Measurements from ENCODE around the gene CCT6A. TPM values are rescaled to one million over a fixed set of nuclear protein-coding genes. Genes with fewer than 3 reads are reported as not detected.

The CCT6A gene
- total and polyA plus RNA-seq, 2 of the 4 experiments (the other 2 are of a cell fraction): 135 to 265 TPM

DNA sequence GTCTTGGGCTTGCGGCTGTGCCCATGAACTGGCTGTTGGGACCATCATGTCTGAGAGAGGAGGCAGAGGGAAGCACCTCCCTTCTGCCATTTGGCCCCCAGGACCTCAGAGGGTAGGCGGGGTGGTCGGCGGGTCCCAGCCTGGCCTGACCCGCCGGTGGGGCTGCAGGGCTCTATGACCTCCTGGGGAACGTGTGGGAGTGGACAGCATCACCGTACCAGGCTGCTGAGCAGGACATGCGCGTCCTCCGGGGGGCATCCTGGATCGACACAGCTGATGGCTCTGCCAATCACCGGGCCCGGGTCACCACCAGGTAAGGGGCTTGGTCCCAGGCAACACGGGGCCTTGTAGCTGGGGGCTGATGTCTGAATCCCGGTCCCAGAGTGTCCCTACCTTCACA, 26.6 kb downstream of the CCT6A start:
- Histone ChIP-seq H3K14ac (replicated peaks; ENCODE audit: low read depth, low read length) (no peak overlapping the region), H3K23ac (ENCODE audit: low read depth, low read length) (no peak overlapping the region), H3K4ac (ENCODE audit: low read depth, low read length) (no peak overlapping the region), H2BK120ac (ENCODE audit: low read depth, low read length) (no peak overlapping the region), H3K79me1 (ENCODE audit: low read depth in 1 of 2, low read length in 2 of 2) (0 out of 4 replicates have a peak, but pooled peaks cover 0 to under 1% of the 10 kb centered on the region in 2 experiments), H2BK15ac (ENCODE audit: low read depth, low read length) (no peak overlapping the region), H3K56ac (ENCODE audit: extremely low read depth, insufficient read depth, low read length) (no peak overlapping the region), H4K20me1 (ENCODE audit: insufficient read depth, low read length) (no peaks in the 10 kb centered on the region), H3K27me3 (ENCODE audit: control insufficient read depth, insufficient read depth, low read length) (no peaks in the 10 kb centered on the region), H4K91ac (ENCODE audit: insufficient read depth, low read depth, low read length) (no peak overlapping the region), H2BK5ac (ENCODE audit: low read depth, low read length, poor library complexity, severe bottlenecking) (no peak overlapping the region), H3K4me1 (ENCODE audit: control insufficient read depth, insufficient read depth, low read length) (peaks cover 11% of the 10 kb centered on the region), H3K36me3 (ENCODE audit: control insufficient read depth, insufficient read depth, low read length) (peaks cover 23% of the 10 kb centered on the region; the same call in 1 of the 2 replicates), H2AK5ac (ENCODE audit: low read depth, low read length) (no peak overlapping the region), H4K8ac (ENCODE audit: low read depth in 2 of 2, low read length in 2 of 2) (no peak overlapping the region), H4K5ac (ENCODE audit: low read depth, low read length) (no peak overlapping the region), H3K27ac (ENCODE audit: insufficient read depth, low read length) (no peak overlapping the region), H3K18ac (ENCODE audit: low read depth, low read length) (no peak overlapping the region), H3K9me1 (ENCODE audit: insufficient read depth, low read length) (0 out of 2 replicates have a peak, but pooled peaks cover under 1% of the 10 kb centered on the region), H3K4me3 (ENCODE audit: insufficient read depth, low read depth, low read length) (no peak overlapping the region), H2AK9ac (replicated peaks; ENCODE audit: low read depth, low read length, poor library complexity) (no peak overlapping the region), H3K4me2 (ENCODE audit: low read depth, low read length) (no peak overlapping the region), H2BK20ac (ENCODE audit: low read depth, low read length) (no peak overlapping the region), H2AFZ (replicated peaks; ENCODE audit: low read length, poor library complexity) (no peak overlapping the region), H3K9me3 (ENCODE audit: control insufficient read depth, insufficient read depth, low read length) (no peaks in the 10 kb centered on the region), H3K9ac (ENCODE audit: low read depth, low read length) (no peak overlapping the region)
- CTCF ChIA-PET: interaction anchor here (1.1 to 1.9 kb wide), 2 partner anchors 15 to 95 kb away, joined by 3 to 6 read pairs; partner anchors contain the start of gene PHKG1
- WGBS, 2 experiments (ENCODE audit: extremely low coverage in 2 of 2, insufficient read length in 1 of 2): 86% methylated on average over 9 of the region's 16 CpGs; no CpG with 5 or more reads in 1 of the 2 experiments
- POLR2A ChIA-PET (ENCODE audit: unreplicated experiment): no interaction called here
- no peak for ATAC-seq (ENCODE audit: low read depth)
- dilution Hi-C loops (cut with HindIII; ENCODE audit: low sequenced_read_pairs, unreplicated experiment): no loop called here
- in situ Hi-C loops (cut with MboI; ENCODE audit: low sequenced_read_pairs): loop anchor here (10.0 to 25.0 kb wide), 3 partner anchors 433 to 1316 kb away; partner anchors contain the start of gene SEC61G
- no peak for TF ChIP-seq RFX5 (IDR thresholded peaks at IDR 0.05; ENCODE audit: low read depth, low read length)
- no peak for TF ChIP-seq MAZ (IDR thresholded peaks at IDR 0.05; ENCODE audit: borderline replicate concordance, low read depth, low read length)
- no peak for TF ChIP-seq RAD21 (IDR thresholded peaks at IDR 0.05; ENCODE audit: low read length)
- TF ChIP-seq SMC3 (IDR thresholded peaks at IDR 0.05; ENCODE audit: low read depth, low read length): no peak
- no peak for TF ChIP-seq CHD1 (IDR thresholded peaks at IDR 0.05; ENCODE audit: low read depth, low read length)
- TF ChIP-seq CEBPB (IDR thresholded peaks at IDR 0.05; ENCODE audit: low read depth, low read length): no peak
- no peak for TF ChIP-seq MXI1 (IDR thresholded peaks at IDR 0.05; ENCODE audit: borderline replicate concordance, low read depth, low read length)
- TF ChIP-seq, protein P1, sequence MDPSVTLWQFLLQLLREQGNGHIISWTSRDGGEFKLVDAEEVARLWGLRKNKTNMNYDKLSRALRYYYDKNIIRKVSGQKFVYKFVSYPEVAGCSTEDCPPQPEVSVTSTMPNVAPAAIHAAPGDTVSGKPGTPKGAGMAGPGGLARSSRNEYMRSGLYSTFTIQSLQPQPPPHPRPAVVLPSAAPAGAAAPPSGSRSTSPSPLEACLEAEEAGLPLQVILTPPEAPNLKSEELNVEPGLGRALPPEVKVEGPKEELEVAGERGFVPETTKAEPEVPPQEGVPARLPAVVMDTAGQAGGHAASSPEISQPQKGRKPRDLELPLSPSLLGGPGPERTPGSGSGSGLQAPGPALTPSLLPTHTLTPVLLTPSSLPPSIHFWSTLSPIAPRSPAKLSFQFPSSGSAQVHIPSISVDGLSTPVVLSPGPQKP (IDR thresholded peaks at IDR 0.05; ENCODE audit: borderline replicate concordance, low read depth, low read length): no peak
- TF ChIP-seq RCOR1 (IDR thresholded peaks at IDR 0.05; ENCODE audit: insufficient replicate concordance, low read length): no peak
- TF ChIP-seq, protein P2, sequence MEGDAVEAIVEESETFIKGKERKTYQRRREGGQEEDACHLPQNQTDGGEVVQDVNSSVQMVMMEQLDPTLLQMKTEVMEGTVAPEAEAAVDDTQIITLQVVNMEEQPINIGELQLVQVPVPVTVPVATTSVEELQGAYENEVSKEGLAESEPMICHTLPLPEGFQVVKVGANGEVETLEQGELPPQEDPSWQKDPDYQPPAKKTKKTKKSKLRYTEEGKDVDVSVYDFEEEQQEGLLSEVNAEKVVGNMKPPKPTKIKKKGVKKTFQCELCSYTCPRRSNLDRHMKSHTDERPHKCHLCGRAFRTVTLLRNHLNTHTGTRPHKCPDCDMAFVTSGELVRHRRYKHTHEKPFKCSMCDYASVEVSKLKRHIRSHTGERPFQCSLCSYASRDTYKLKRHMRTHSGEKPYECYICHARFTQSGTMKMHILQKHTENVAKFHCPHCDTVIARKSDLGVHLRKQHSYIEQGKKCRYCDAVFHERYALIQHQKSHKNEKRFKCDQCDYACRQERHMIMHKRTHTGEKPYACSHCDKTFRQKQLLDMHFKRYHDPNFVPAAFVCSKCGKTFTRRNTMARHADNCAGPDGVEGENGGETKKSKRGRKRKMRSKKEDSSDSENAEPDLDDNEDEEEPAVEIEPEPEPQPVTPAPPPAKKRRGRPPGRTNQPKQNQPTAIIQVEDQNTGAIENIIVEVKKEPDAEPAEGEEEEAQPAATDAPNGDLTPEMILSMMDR (conservative IDR thresholded peaks at IDR 0.05; ENCODE audit: low read depth, low read length): no peak
- no peak for TF ChIP-seq FOS (IDR thresholded peaks at IDR 0.05; ENCODE audit: low read depth, low read length)
- no peak for TF ChIP-seq POLR2A (IDR thresholded peaks at IDR 0.05; ENCODE audit: low read depth, low read length)
- no peak for TF ChIP-seq NFE2L2 (IDR thresholded peaks at IDR 0.05; ENCODE audit: low read depth, low read length)
- TF ChIP-seq MAFK (IDR thresholded peaks at IDR 0.05; ENCODE audit: low read depth, low read length): no peak
- TF ChIP-seq, protein P3, sequence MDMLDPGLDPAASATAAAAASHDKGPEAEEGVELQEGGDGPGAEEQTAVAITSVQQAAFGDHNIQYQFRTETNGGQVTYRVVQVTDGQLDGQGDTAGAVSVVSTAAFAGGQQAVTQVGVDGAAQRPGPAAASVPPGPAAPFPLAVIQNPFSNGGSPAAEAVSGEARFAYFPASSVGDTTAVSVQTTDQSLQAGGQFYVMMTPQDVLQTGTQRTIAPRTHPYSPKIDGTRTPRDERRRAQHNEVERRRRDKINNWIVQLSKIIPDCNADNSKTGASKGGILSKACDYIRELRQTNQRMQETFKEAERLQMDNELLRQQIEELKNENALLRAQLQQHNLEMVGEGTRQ (IDR thresholded peaks at IDR 0.05; ENCODE audit: low read depth, low read length): no peak
- TF ChIP-seq BHLHE40 (IDR thresholded peaks at IDR 0.05; ENCODE audit: low read depth, low read length): no peak
- BruUV-seq (replicated peaks): no TSS peak
- no peak for DNase-seq
- intact Hi-C loops (cut with micrococcal nuclease): no loop called here
